Myometrial cell (primary cell): ENCODE results near the gene EIF2D. TPM values are rescaled to one million over a fixed set of nuclear protein-coding genes. Genes with fewer than 3 reads are reported as not detected.

Source experiments
- total RNA-seq: library from RNA; depleted of rRNA; stranded (reverse); fragments of >200 nt; gene quantifications from 2 replicates; pipeline ENCODE4 v1.2.3, GENCODE V29; 2015

EIF2D gene
- total RNA-seq = 54.4 and 64.0 TPM in 2 replicates

GRCh38 chr1:206612129-206612876, at the start of gene EIF2D:
Gene EIF2D, minus strand, starts transcription at chr1:206612465. Its CDS starts 123 bp downstream, at chr1:206612342.

GRCh38 chr1:206635080-206635977, 23.1 kb upstream of the EIF2D start, which contains the start of gene DYRK3:
Gene DYRK3, plus strand, starts transcription at chr1:206635536. Its CDS starts 168 bp downstream, at chr1:206635704.

Other genes starting within 250 kb of the EIF2D start
- 12.1 and 15.8 TPM in 2 replicates for gene IKBKE, start 142.0 kb downstream of the EIF2D start, total RNA-seq
- gene RASSF5, start 104.9 kb downstream of the EIF2D start, total RNA-seq = under 0.01 and 0.71 TPM in 2 replicates
- gene DYRK3, start 23.1 kb upstream of the EIF2D start, total RNA-seq = 23.1 and 27.3 TPM in 2 replicates
- gene MAPKAPK2, start 72.4 kb upstream of the EIF2D start, total RNA-seq = 50.3 and 53.9 TPM in 2 replicates
- gene IL19, start 158.3 kb upstream of the EIF2D start, total RNA-seq = not detected in 2 replicates
- not detected in 2 replicates for gene IL10, start 160.0 kb upstream of the EIF2D start, total RNA-seq